ENCODE measurements around the gene CDK14.

DNA sequence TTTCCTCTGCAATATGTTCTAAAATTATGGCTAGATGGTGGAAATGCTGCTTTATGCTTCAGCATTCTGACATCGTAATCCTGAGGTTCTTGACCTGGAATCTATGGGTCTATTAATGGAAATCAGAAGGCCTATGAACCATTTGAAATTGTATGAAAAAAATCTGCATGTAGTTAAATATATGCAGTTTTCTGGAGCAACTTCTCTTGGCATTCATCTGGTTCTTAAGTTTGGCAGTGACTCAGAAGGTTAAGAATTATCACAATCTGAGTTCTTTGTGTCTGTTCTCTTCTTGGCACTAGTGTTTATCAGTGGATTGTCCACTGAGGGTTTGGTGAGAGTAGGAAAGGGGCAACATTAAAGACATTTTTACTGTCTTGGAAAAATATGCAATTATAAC is 597.0 kb downstream of the CDK14 start:
- TF ChIP-seq, protein P1, sequence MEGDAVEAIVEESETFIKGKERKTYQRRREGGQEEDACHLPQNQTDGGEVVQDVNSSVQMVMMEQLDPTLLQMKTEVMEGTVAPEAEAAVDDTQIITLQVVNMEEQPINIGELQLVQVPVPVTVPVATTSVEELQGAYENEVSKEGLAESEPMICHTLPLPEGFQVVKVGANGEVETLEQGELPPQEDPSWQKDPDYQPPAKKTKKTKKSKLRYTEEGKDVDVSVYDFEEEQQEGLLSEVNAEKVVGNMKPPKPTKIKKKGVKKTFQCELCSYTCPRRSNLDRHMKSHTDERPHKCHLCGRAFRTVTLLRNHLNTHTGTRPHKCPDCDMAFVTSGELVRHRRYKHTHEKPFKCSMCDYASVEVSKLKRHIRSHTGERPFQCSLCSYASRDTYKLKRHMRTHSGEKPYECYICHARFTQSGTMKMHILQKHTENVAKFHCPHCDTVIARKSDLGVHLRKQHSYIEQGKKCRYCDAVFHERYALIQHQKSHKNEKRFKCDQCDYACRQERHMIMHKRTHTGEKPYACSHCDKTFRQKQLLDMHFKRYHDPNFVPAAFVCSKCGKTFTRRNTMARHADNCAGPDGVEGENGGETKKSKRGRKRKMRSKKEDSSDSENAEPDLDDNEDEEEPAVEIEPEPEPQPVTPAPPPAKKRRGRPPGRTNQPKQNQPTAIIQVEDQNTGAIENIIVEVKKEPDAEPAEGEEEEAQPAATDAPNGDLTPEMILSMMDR (conservative IDR thresholded peaks at IDR 0.05): no peak
- TF ChIP-seq EZH2 (IDR thresholded peaks at IDR 0.05; ENCODE audit: low read depth): no peak
